ENCODE data around the gene TOM1. TPM values are rescaled to one million over a fixed set of nuclear protein-coding genes. Genes with fewer than 3 reads are reported as not detected.
"Not testable (repeated sequence)": the region's sequence is repeated elsewhere in the genome, so short reads cannot be mapped to it uniquely, and the experiment has no call there.

Gene TOM1
- total RNA-seq, 2 experiments from 2014 or later: 23.7 to 29.5 TPM

DNA sequence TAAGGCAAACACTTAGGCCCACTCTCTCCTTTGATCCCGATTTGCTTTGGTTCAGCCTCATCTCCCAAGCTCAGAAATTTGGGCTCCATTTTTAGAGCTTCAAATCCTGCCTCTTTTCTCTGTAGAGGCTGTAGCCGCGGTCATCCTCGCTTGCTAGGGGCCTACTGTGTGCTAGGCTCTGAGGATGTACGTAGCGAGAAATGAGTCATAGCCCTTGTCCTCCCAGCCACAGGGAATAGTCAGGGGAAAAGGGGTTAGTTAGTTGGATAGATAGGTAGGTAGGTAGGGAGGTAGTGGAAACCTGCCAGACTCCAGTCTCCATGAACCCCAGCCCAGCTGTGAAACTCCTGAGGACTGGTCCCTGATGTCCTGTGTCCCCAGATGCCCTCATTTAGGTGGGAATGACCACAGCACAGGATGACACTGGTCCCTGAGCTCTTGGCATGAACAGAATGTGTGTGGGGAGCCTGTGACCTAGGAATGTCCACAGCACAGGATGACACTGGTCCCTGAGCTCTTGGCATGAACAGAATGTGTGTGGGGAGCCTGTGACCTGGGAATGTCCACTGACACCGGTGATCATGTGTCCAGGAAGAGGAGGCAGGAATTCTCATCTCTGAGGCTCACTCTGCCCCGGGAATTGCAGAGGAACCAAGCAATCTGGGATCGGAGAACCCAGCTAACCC is 59.8 kb downstream of the TOM1 start:
- intact Hi-C loops (cut with DNase I, micrococcal nuclease): loop anchor here (10.0 kb wide), 3 partner anchors 115 to 765 kb away; no protein-coding TSS in a partner anchor
- ChIA-PET POLR2A (no interaction called here), CTCF (interaction anchor here (0.6 to 1.3 kb wide), 4 partner anchors 21 to 765 kb away, joined by 3 to 5 read pairs (median 4); partner anchors contain the start of gene HMOX1)
- peaks cover 2% of the 10 kb centered on the region for H3K27me3 Mint-ChIP-seq
- no peaks in the 10 kb centered on the region for H3K4me1 Mint-ChIP-seq
- no peaks in the 10 kb centered on the region for H3K36me3 Mint-ChIP-seq (ENCODE audit: low read depth)
- ATAC-seq (no peak), DNase-seq (no peak)
- no peak overlapping the region for H3K4me3 Mint-ChIP-seq
- H3K9me3 Mint-ChIP-seq (ENCODE audit: low read depth): no peaks in the 10 kb centered on the region
- H3K27ac Mint-ChIP-seq: no peak overlapping the region

GRCh38 chr22:35361001-35361558 is 61.4 kb downstream of the TOM1 start:
- intact Hi-C loops (cut with DNase I, micrococcal nuclease): no loop called here
- H3K27ac Mint-ChIP-seq: no peak overlapping the region
- ATAC-seq: no peak
- H3K9me3 Mint-ChIP-seq (ENCODE audit: low read depth): no peaks in the 10 kb centered on the region
- no peak overlapping the region for H3K4me3 Mint-ChIP-seq
- H3K27me3 Mint-ChIP-seq: peaks cover 7% of the 10 kb centered on the region
- ChIA-PET POLR2A (no interaction called here), CTCF (interaction anchor here (0.7 to 1.5 kb wide), 4 partner anchors 10 to 754 kb away, joined by 3 to 4 read pairs (median 4); no protein-coding TSS in a partner anchor)
- H3K36me3 Mint-ChIP-seq (ENCODE audit: low read depth): no peaks in the 10 kb centered on the region
- H3K4me1 Mint-ChIP-seq: no peaks in the 10 kb centered on the region
- DNase-seq: no peak

DNA sequence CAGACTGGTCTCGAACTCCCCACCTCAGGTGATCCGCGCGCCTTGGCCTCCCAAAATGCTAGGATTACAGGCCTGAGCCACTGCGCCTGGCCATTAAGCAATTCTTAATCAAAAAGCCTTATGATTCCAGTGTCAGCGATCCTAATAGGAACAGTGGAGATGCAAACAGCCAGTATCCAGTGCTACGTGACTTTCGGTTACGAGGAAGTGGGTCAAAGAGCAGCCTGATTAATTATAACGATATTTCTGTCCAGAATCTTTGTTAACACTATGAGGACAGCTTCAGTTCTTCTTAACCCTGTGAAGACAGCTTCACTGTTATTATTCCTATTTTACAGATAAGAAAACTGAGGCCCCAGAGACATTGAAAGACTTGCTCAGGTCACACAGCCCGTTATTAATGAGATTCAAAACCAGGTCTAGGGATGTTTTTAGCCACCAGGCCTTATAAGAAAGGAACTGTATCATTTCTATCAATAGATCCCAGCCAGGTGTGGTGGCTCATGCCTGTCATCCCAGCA is 63.9 kb downstream of the TOM1 start:
- no peaks in the 10 kb centered on the region for H3K4me1 Mint-ChIP-seq
- CTCF ChIA-PET: no interaction called here
- peaks cover 12% of the 10 kb centered on the region for H3K27me3 Mint-ChIP-seq
- no peaks in the 10 kb centered on the region for H3K36me3 Mint-ChIP-seq (ENCODE audit: low read depth)
- no peak for ATAC-seq
- POLR2A ChIA-PET: no interaction called here
- no peak overlapping the region for H3K4me3 Mint-ChIP-seq
- no peaks in the 10 kb centered on the region for H3K9me3 Mint-ChIP-seq (ENCODE audit: low read depth)
- H3K27ac Mint-ChIP-seq: no peak overlapping the region
- intact Hi-C loops (cut with DNase I, micrococcal nuclease): no loop called here
- DNase-seq: no peak

DNA sequence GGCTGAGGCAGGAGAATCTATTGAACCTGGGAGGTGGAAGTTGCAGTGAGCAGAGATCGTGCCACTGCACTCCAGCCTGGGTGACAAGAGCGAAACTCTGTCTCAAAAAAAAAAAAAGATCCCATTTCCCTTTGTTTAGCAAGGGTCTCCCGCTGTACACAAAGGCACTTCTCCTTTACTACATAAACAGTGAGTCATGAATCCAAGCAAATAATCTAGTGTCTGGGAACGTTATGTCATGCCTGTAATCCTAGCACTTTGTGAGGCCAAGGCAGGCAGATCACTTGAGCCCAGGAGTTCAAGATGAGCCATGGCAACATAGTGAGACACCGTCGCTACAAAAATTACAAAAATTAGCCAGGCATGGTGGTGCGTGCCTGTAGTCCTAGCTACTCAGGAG is 64.5 kb downstream of the TOM1 start:
- peaks cover 12% of the 10 kb centered on the region for H3K27me3 Mint-ChIP-seq
- H3K27ac Mint-ChIP-seq; intact Hi-C loops (cut with DNase I, micrococcal nuclease); CTCF ChIA-PET; POLR2A ChIA-PET; DNase-seq; H3K4me1 Mint-ChIP-seq; H3K36me3 Mint-ChIP-seq (ENCODE audit: low read depth); ATAC-seq; H3K9me3 Mint-ChIP-seq (ENCODE audit: low read depth); H3K4me3 Mint-ChIP-seq: not testable (repeated sequence)

- ChIA-PET CTCF (no interaction called here), POLR2A (no interaction called here)
- ATAC-seq (no peak), DNase-seq (no peak)
- H3K9me3 Mint-ChIP-seq (ENCODE audit: low read depth): no peaks in the 10 kb centered on the region
- H3K4me3 Mint-ChIP-seq: no peak overlapping the region
- intact Hi-C loops (cut with DNase I, micrococcal nuclease): no loop called here
- peaks cover 5% of the 10 kb centered on the region for H3K4me1 Mint-ChIP-seq
- H3K27me3 Mint-ChIP-seq: peaks cover 19% of the 10 kb centered on the region
- no peak overlapping the region for H3K27ac Mint-ChIP-seq
- H3K36me3 Mint-ChIP-seq (ENCODE audit: low read depth): no peaks in the 10 kb centered on the region
Observed at GRCh38 chr22:35367331-35367886, 67.7 kb downstream of the TOM1 start.

DNA sequence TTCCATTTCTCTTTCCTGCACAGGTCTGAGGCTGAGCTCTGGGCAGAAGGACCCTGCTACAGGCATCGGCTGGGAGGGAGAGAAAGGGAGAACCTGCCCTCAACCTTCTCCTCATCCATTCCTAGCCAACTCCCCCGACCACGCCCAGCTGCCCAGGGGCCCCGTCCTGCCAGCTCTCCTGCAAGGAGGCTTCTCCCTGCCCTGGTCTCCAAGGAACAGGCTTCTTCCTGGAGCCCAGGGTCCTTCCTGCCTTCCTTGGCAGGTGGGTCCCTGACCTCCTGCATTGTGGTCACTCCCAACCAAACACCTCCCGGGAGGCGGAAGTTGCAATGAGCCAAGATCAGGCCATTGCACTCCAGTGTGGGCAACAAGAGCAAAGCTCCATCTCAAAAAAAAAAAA is 68.7 kb downstream of the TOM1 start:
- ATAC-seq (no peak), DNase-seq (no peak)
- ChIA-PET POLR2A (no interaction called here), CTCF (no interaction called here)
- H3K4me1 Mint-ChIP-seq: peaks cover 5% of the 10 kb centered on the region
- no peaks in the 10 kb centered on the region for H3K36me3 Mint-ChIP-seq (ENCODE audit: low read depth)
- intact Hi-C loops (cut with DNase I, micrococcal nuclease): no loop called here
- H3K9me3 Mint-ChIP-seq (ENCODE audit: low read depth): no peaks in the 10 kb centered on the region
- peaks cover 19% of the 10 kb centered on the region for H3K27me3 Mint-ChIP-seq
- no peak overlapping the region for H3K4me3 Mint-ChIP-seq
- H3K27ac Mint-ChIP-seq: no peak overlapping the region

- ChIA-PET CTCF (interaction anchor here (0.6 kb wide), 1 partner anchor 874 kb away, joined by 3 read pairs; no protein-coding TSS in a partner anchor), POLR2A (no interaction called here)
- no peak overlapping the region for H3K4me3 Mint-ChIP-seq
- no peaks in the 10 kb centered on the region for H3K9me3 Mint-ChIP-seq (ENCODE audit: low read depth)
- no peaks in the 10 kb centered on the region for H3K36me3 Mint-ChIP-seq (ENCODE audit: low read depth)
- intact Hi-C loops (cut with DNase I, micrococcal nuclease): no loop called here
- no peak overlapping the region for H3K27ac Mint-ChIP-seq
- peaks cover 18% of the 10 kb centered on the region for H3K27me3 Mint-ChIP-seq
- no peak for ATAC-seq
- H3K4me1 Mint-ChIP-seq: peaks cover 5% of the 10 kb centered on the region
- DNase-seq: no peak
Observed at GRCh38 chr22:35369996-35370395, 70.3 kb downstream of the TOM1 start.

GRCh38 chr22:35373781-35374180 is 74.1 kb downstream of the TOM1 start:
- no peak overlapping the region for H3K27ac Mint-ChIP-seq
- CTCF ChIA-PET: no interaction called here
- ATAC-seq: no peak
- H3K4me3 Mint-ChIP-seq: no peak overlapping the region
- intact Hi-C loops (cut with DNase I, micrococcal nuclease): no loop called here
- no peaks in the 10 kb centered on the region for H3K9me3 Mint-ChIP-seq (ENCODE audit: low read depth)
- POLR2A ChIA-PET: no interaction called here
- H3K36me3 Mint-ChIP-seq (ENCODE audit: low read depth): no peaks in the 10 kb centered on the region
- H3K27me3 Mint-ChIP-seq: peaks cover 7% of the 10 kb centered on the region
- peaks cover 16% of the 10 kb centered on the region for H3K4me1 Mint-ChIP-seq
- no peak for DNase-seq

GRCh38 chr22:35375031-35375430 is 75.3 kb downstream of the TOM1 start:
- intact Hi-C loops (cut with DNase I, micrococcal nuclease): no loop called here
- POLR2A ChIA-PET: interaction anchor here (0.6 to 0.8 kb wide), 2 partner anchors 34 to 115 kb away, joined by 5 read pairs; no protein-coding TSS in a partner anchor
- ATAC-seq (no peak), DNase-seq (no peak)
- peaks cover 5% of the 10 kb centered on the region for H3K27me3 Mint-ChIP-seq
- no peaks in the 10 kb centered on the region for H3K36me3 Mint-ChIP-seq (ENCODE audit: low read depth)
- no peak overlapping the region for H3K4me3 Mint-ChIP-seq
- CTCF ChIA-PET: interaction anchor here (0.6 to 1.0 kb wide), 2 partner anchors 24 to 801 kb away, joined by 3 to 4 read pairs; no protein-coding TSS in a partner anchor
- no peaks in the 10 kb centered on the region for H3K9me3 Mint-ChIP-seq (ENCODE audit: low read depth)
- no peak overlapping the region for H3K27ac Mint-ChIP-seq
- peaks cover 16% of the 10 kb centered on the region for H3K4me1 Mint-ChIP-seq

- no peak overlapping the region for H3K4me3 Mint-ChIP-seq
- DNase-seq (no peak), ATAC-seq (no peak)
- intact Hi-C loops (cut with DNase I, micrococcal nuclease): no loop called here
- no peaks in the 10 kb centered on the region for H3K36me3 Mint-ChIP-seq (ENCODE audit: low read depth)
- ChIA-PET CTCF (interaction anchor here (0.6 to 1.0 kb wide), 3 partner anchors 25 to 1791 kb away, joined by 3 to 4 read pairs (median 3); no protein-coding TSS in a partner anchor), POLR2A (interaction anchor here (0.6 to 0.8 kb wide), 2 partner anchors 33 to 116 kb away, joined by 5 read pairs; no protein-coding TSS in a partner anchor)
- peaks cover 16% of the 10 kb centered on the region for H3K4me1 Mint-ChIP-seq
- peaks cover 8% of the 10 kb centered on the region for H3K27me3 Mint-ChIP-seq
- H3K27ac Mint-ChIP-seq: no peak overlapping the region
- H3K9me3 Mint-ChIP-seq (ENCODE audit: low read depth): no peaks in the 10 kb centered on the region
Observed at GRCh38 chr22:35375526-35375925, 75.8 kb downstream of the TOM1 start.

- intact Hi-C loops (cut with DNase I, micrococcal nuclease): no loop called here
Observed at GRCh38 chr22:35376728-35377472, 77.2 kb downstream of the TOM1 start.

More at GRCh38 chr22:35376728-35377472, 77.2 kb downstream of the TOM1 start:
- peaks cover 14% of the 10 kb centered on the region for H3K27me3 Mint-ChIP-seq
- POLR2A ChIA-PET: no interaction called here
- H3K9me3 Mint-ChIP-seq (ENCODE audit: low read depth): no peaks in the 10 kb centered on the region
- no peak overlapping the region for H3K4me3 Mint-ChIP-seq
- ATAC-seq (peak; percentile 28), DNase-seq (peak; percentile 56)
- H3K36me3 Mint-ChIP-seq (ENCODE audit: low read depth): no peaks in the 10 kb centered on the region
- peak overlapping the region; percentile 55 for H3K27ac Mint-ChIP-seq
- CTCF ChIA-PET: no interaction called here
- peaks cover 21% of the 10 kb centered on the region for H3K4me1 Mint-ChIP-seq
